Measurements from ENCODE around the gene ZGRF1.
A peak's percentile ranks its signal among the peaks of the same experiment; 100 is the strongest.

The ZGRF1 gene

GRCh38 chr4:112518675-112519074 is 118.0 kb downstream of the ZGRF1 start:
- Mint-ChIP-seq H3K27ac (no peak overlapping the region), H3K9me3 (peaks cover 6% of the 10 kb centered on the region), H3K36me3 (ENCODE audit: low read depth) (peaks cover 9% of the 10 kb centered on the region), H3K4me1 (ENCODE audit: low read depth) (peaks cover 61% of the 10 kb centered on the region), H3K4me3 (no peak overlapping the region), H3K27me3 (ENCODE audit: low read depth) (peaks cover 88% of the 10 kb centered on the region)

GRCh38 chr4:112517911-112518310 is 118.8 kb downstream of the ZGRF1 start:
- H3K4me1 Mint-ChIP-seq (ENCODE audit: low read depth): peaks cover 57% of the 10 kb centered on the region
- peaks cover 6% of the 10 kb centered on the region for H3K9me3 Mint-ChIP-seq
- H3K27me3 Mint-ChIP-seq (ENCODE audit: low read depth): peaks cover 87% of the 10 kb centered on the region
- H3K4me3 Mint-ChIP-seq: peak overlapping the region; percentile 88
- H3K27ac Mint-ChIP-seq: peak overlapping the region; percentile 16
- H3K36me3 Mint-ChIP-seq (ENCODE audit: low read depth): peaks cover 9% of the 10 kb centered on the region

GRCh38 chr4:112517067-112517634 is 119.6 kb downstream of the ZGRF1 start:
- H3K36me3 Mint-ChIP-seq (ENCODE audit: low read depth): peaks cover 11% of the 10 kb centered on the region
- peaks cover 6% of the 10 kb centered on the region for H3K9me3 Mint-ChIP-seq
- peak overlapping the region; percentile 32 for H3K27ac Mint-ChIP-seq
- peak overlapping the region; percentile 88 for H3K4me3 Mint-ChIP-seq
- peaks cover 87% of the 10 kb centered on the region for H3K27me3 Mint-ChIP-seq (ENCODE audit: low read depth)
- peaks cover 51% of the 10 kb centered on the region for H3K4me1 Mint-ChIP-seq (ENCODE audit: low read depth)

GRCh38 chr4:112516471-112517066 is 120.1 kb downstream of the ZGRF1 start:
- peak overlapping the region; percentile 32 for H3K27ac Mint-ChIP-seq
- H3K4me3 Mint-ChIP-seq: peak overlapping the region; percentile 97
- peaks cover 6% of the 10 kb centered on the region for H3K9me3 Mint-ChIP-seq
- H3K4me1 Mint-ChIP-seq (ENCODE audit: low read depth): peaks cover 52% of the 10 kb centered on the region
- peaks cover 87% of the 10 kb centered on the region for H3K27me3 Mint-ChIP-seq (ENCODE audit: low read depth)
- peaks cover 11% of the 10 kb centered on the region for H3K36me3 Mint-ChIP-seq (ENCODE audit: low read depth)

DNA sequence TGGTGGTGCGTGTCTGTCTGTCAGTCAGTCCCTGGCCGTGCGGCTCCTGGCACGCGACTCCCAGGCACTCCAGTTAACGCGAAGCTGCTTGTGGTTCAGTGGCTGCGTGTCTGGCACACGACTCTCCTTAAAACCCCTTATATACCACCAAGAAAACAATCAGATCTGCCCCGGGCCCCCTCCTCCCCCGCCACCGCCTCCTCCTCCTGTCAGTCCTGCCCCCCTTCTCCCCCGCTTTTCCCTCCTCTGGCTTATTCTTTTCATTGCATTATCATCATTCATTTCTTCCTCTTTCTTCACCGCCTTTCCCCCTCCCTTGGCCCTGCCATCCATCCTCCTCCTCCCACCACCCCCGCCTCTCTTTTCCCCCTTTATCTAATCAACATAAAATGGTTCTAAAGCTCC is 120.6 kb downstream of the ZGRF1 start, which contains the start of gene NEUROG2:
NEUROG2 (minus strand) TSS at position 115 of the 405 bp plus-strand sequence. CDS start 705 bp downstream, outside the sequence.
- Mint-ChIP-seq H3K27ac (peak within 1 kb of the TSS; percentile 92), H3K4me3 (peak within 1 kb of the TSS; percentile 97), H3K9me3 (peaks cover 6% of the 10 kb centered on the region), H3K4me1 (ENCODE audit: low read depth) (peaks cover 56% of the 10 kb centered on the region), H3K36me3 (ENCODE audit: low read depth) (peaks cover 8% of the 10 kb centered on the region), H3K27me3 (ENCODE audit: low read depth) (peaks cover 87% of the 10 kb centered on the region)

GRCh38 chr4:112515198-112516065 is 121.3 kb downstream of the ZGRF1 start:
- Mint-ChIP-seq H3K9me3 (peaks cover 6% of the 10 kb centered on the region), H3K4me1 (ENCODE audit: low read depth) (peaks cover 51% of the 10 kb centered on the region), H3K36me3 (ENCODE audit: low read depth) (peaks cover 8% of the 10 kb centered on the region), H3K27ac (peak overlapping the region; percentile 92), H3K27me3 (ENCODE audit: low read depth) (peaks cover 84% of the 10 kb centered on the region), H3K4me3 (peak overlapping the region; percentile 97)

DNA sequence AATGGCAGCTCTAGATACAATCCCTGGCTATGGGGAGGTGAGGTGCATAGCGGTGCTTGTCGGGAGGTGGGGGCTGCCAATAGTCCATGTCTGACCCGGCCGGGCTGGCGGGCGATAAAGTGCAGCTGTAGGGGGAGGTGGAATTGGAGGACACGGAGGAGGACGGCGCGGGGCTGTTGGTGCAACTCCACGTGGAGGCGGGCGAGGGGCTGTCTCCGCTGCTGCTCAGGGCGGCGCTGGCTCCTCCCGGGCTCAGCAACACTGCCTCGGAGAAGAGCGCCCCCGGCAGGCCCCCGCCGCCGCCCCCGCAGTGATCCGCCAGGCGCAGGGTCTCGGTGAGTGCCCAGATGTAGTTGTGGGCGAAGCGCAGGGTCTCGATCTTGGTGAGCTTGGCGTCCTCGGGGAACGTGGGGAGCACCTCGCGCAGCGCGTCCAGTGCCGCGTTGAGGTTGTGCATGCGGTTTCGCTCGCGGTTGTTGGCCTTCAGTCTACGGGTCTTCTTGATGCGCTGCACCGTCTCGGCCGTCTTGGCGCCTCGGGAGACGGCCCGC is 122.0 kb downstream of the ZGRF1 start:
- peaks cover 50% of the 10 kb centered on the region for H3K4me1 Mint-ChIP-seq (ENCODE audit: low read depth)
- peaks cover 5% of the 10 kb centered on the region for H3K36me3 Mint-ChIP-seq (ENCODE audit: low read depth)
- peak overlapping the region; percentile 78 for H3K27ac Mint-ChIP-seq
- peaks cover 83% of the 10 kb centered on the region for H3K27me3 Mint-ChIP-seq (ENCODE audit: low read depth)
- peaks cover 3% of the 10 kb centered on the region for H3K9me3 Mint-ChIP-seq
- H3K4me3 Mint-ChIP-seq: peak overlapping the region; percentile 97

DNA sequence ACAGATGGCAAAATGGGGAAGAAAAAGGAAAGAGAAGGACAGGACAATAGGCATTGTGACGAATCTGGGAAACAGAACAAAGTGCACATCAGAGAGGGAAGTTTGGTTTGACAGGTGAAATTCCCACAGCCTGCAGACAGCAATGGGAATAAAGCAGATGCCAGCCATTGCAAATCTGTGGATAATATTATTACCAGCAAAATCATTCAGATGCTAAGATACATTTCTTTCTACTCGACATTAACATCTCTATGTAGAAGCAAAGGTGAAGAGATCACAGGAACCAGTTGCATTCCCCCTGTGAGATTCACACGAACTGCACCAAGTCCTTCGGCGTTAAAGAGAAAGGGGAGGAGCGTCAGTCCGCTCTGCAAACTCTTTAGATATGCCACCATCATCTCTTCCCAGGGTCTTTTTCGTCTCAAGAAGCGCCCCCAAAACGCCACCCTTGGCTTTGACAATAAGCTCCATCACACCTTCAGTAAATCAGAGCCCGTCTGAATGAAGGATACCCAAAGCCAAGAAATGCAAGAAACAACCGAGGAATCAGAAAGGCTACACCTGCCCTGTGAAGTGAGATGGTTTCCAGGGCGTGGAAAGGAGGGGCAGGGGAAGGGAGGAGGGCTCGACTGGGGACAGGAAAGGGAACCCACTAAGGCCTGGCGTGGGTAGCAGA is 122.6 kb downstream of the ZGRF1 start:
- Mint-ChIP-seq H3K9me3 (no peaks in the 10 kb centered on the region), H3K36me3 (ENCODE audit: low read depth) (peaks cover 2% of the 10 kb centered on the region), H3K27me3 (ENCODE audit: low read depth) (peaks cover 83% of the 10 kb centered on the region), H3K4me1 (ENCODE audit: low read depth) (peaks cover 53% of the 10 kb centered on the region), H3K4me3 (peak overlapping the region; percentile 97), H3K27ac (peak overlapping the region; percentile 78)

DNA sequence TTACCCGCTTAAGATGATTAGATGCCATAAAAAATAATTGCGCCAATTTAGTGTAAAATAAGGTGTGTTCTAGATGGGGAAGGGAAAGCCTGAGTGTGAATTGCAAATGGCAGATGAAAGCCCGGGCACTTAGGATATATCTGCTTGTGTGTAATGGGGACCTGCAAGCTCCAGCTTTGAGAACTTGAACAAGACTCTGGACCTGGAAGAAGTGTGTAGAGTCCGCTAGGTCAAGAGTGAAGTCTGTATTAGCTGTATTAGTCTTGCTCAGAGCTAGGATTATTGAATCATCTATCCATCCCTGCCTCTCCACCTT is 124.9 kb downstream of the ZGRF1 start:
- Mint-ChIP-seq H3K27me3 (ENCODE audit: low read depth) (peaks cover 81% of the 10 kb centered on the region), H3K4me3 (no peak overlapping the region), H3K4me1 (ENCODE audit: low read depth) (peaks cover 41% of the 10 kb centered on the region), H3K27ac (peak overlapping the region; percentile 28), H3K36me3 (ENCODE audit: low read depth) (peaks cover 2% of the 10 kb centered on the region), H3K9me3 (no peaks in the 10 kb centered on the region)

- peaks cover 39% of the 10 kb centered on the region for H3K4me1 Mint-ChIP-seq (ENCODE audit: low read depth)
- H3K36me3 Mint-ChIP-seq (ENCODE audit: low read depth): peaks cover 2% of the 10 kb centered on the region
- no peaks in the 10 kb centered on the region for H3K9me3 Mint-ChIP-seq
- no peak overlapping the region for H3K27ac Mint-ChIP-seq
- peaks cover 84% of the 10 kb centered on the region for H3K27me3 Mint-ChIP-seq (ENCODE audit: low read depth)
- H3K4me3 Mint-ChIP-seq: peak overlapping the region; percentile 41
Measured at GRCh38 chr4:112511093-112511802, 125.5 kb downstream of the ZGRF1 start.

DNA sequence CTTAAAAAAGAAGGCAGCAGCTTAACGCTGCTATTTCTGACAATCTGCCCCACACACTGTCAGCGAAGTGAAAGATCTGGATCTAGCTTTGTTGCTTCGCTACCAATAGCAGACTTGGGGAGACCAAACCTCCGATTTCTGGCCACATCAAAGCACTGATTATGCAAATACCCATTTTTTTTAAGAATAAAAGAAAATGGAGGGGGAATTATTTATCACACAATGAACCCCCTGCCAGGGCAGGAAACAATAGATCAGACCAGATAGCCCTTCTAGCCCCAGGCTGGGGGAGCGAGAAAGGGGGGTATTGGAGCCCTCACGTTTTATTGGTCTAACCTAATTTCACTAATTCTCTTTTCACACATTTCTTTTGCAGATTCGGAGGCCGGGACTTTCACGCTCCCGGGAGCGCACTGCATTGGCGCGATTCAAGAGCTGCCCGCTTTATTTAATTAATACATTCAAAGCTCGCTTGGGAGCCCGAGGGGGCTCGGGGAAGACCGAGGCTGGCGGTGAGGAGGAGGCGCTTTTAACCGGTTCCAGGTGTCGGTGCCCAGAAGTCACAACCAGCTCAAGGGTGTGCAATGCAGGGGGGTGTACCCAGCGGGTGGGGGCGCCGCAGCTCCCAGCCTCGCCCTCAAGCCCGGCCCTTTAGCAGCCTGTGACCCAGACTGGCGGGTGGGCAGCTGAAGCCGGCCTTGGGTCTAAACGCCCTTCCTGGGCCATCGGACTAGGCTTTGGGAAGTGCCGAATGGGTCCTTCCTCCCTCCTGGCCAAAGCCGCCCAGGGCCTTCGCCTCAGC is 126.2 kb downstream of the ZGRF1 start:
- H3K4me3 Mint-ChIP-seq: no peak overlapping the region
- H3K27ac Mint-ChIP-seq: peak overlapping the region; percentile 60
- H3K27me3 Mint-ChIP-seq (ENCODE audit: low read depth): peaks cover 91% of the 10 kb centered on the region
- H3K9me3 Mint-ChIP-seq: no peaks in the 10 kb centered on the region
- H3K36me3 Mint-ChIP-seq (ENCODE audit: low read depth): peaks cover 2% of the 10 kb centered on the region
- peaks cover 39% of the 10 kb centered on the region for H3K4me1 Mint-ChIP-seq (ENCODE audit: low read depth)

DNA sequence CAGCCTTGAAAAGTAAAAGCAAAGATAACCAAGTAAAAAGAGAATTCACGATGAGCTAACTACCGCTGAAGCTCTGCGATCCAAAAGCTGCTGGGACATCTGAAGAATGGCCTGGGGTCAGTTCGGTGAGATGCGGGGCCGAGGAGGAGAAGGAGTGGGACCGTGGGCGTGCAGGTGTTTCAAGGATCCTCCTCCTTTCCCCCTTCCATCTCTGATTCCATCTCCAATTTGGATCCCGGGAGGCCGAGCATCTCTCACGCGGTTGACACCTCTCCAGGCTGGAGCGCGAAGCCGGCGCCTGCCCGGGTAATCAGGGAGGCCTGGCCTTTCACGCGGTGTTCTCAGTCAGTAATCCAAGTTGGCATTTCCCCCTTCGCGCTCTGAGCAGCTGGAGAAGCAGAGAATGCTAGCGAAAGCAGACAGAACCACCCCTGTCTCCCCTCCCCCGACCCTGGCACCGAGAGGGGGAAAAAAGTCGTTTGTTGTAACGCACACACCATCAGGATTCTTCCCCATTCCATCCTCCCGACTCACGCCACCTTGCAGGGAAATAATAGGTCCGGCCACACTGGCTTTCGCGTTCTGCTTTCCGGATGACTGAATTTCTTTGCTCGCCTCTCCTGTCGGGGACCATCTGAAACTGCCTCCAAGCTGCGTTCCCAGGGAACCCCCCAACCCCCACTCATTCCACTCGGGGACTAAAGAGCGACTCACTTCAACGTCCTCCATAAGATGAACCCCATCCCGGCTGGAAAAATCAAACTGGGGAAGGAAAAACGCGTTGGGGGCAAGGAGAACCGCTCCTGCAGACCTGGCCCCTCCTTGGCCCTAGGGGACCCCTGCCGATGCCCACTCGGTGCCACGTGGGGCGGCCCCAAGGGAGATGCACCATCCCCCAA is 127.2 kb downstream of the ZGRF1 start:
- peak overlapping the region; percentile 68 for H3K4me3 Mint-ChIP-seq
- no peaks in the 10 kb centered on the region for H3K9me3 Mint-ChIP-seq
- H3K36me3 Mint-ChIP-seq (ENCODE audit: low read depth): peaks cover 2% of the 10 kb centered on the region
- H3K27me3 Mint-ChIP-seq (ENCODE audit: low read depth): peaks cover 88% of the 10 kb centered on the region
- H3K27ac Mint-ChIP-seq: no peak overlapping the region
- peaks cover 34% of the 10 kb centered on the region for H3K4me1 Mint-ChIP-seq (ENCODE audit: low read depth)
